Spleen (tissue), 7 donors: ENCODE data around the gene EDN2.

Experiments used
- CTCF ChIP-seq, 11 experiments: fragments of 200-600 bp in 7 of 11; fragments of 450-650 bp in 4 of 11; sonication (generic) in 4 of 11; IDR thresholded peaks in 8 of 11; conservative IDR thresholded peaks in 3 of 11; 1 replicate in 7 of 11; 2 replicates in 4 of 11; pipeline versions ENCODE4 v1.4.0 to v1.8.0; 2016 to 2021; ENCODE audit warnings: antibody characterized with exemption in 11 of 11, inconsistent platforms in 4 of 11, mild to moderate bottlenecking in 1 of 11
- POLR2A ChIP-seq, 3 donors: fragments of 450-650 bp; IDR thresholded peaks; one replicate each; pipeline ENCODE4 v1.5.1; 2017; ENCODE audit warnings: antibody characterized with exemption in 3 of 3, mild to moderate bottlenecking in 1 of 3
- POLR2AphosphoS5 ChIP-seq, 3 donors: sonication (generic); formaldehyde crosslinking; IDR thresholded peaks; one replicate each; pipeline ENCODE4 v1.5.1; 2017; ENCODE audit warnings: antibody characterized with exemption in 3 of 3
- donor health status: DM: no; HTN: no; CAD: no; lungs with moderate emphysema.
- donor health status: DM: no; HTN: no; CAD: no.
- donor health status: DM: no; HTN: no; CAD: no.

- TF ChIP-seq POLR2A (IDR thresholded peaks at IDR 0.05) = no peak
- TF ChIP-seq CTCF (IDR thresholded peaks at IDR 0.05 in 8 of 11, conservative IDR thresholded peaks at IDR 0.05 in 3 of 11) = no peak
- no peak for TF ChIP-seq POLR2AphosphoS5 (IDR thresholded peaks at IDR 0.05)
Observed at GRCh38 chr1:41486371-41487125, 2.1 kb upstream of the EDN2 start.
